SH-SY5Y (cell line): ENCODE data around the gene TENM4.

Experiments used
- GATA2 ChIP-seq: IDR thresholded peaks from 2 replicates; pipeline ENCODE4 v1.6.1; 2011; ENCODE audit warnings: mild to moderate bottlenecking, low read depth, low read length
- GATA3 ChIP-seq: IDR thresholded peaks from 2 replicates; pipeline ENCODE4 v1.6.1; 2011; ENCODE audit warnings: low read depth, mild to moderate bottlenecking, low read length, moderate library complexity

Gene TENM4

GRCh38 chr11:79113054-79113690 is 327.7 kb downstream of the TENM4 start:
- no peak for TF ChIP-seq GATA3
- TF ChIP-seq GATA2, result no peak

DNA sequence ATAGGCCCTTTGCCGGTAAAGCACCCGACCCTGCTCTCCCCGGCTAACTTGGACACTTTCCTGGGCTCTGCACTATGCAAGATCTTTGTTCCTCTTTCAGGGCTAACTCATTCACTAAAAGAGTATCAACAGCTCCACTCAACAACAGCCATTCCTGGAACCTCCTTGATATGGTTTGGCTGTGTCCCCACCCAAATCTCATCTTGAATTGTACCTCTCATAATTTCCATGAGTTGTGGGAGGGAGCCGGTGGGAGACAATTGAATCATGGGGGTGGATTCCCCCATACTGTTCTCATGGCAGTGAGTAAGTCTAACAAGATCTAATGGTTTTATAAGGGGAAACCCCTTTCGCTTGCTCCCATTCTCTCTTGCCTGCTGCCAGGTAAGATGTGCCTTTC is 330.0 kb downstream of the TENM4 start:
- no peak for TF ChIP-seq GATA3
- TF ChIP-seq GATA2, result no peak

DNA sequence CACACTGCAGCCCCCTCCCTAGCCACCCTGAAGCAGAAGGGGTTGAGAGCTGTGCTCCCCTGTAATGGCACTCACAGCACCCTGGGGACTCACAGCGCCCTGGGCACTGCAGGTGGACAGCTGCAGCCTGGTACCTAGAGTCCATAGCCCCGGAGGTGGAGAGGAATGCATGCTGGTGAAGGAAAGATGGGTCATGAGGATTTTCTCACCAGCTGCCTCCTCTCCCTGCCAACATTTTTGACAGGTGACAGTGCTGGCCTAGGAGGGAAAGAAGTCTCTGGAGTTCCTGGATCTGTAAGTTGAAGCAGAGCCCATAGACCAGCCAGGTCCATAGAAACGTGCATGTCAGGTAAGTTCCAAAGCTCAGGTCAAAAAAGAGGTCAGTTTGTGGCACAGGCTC is 330.5 kb downstream of the TENM4 start:
- TF ChIP-seq GATA3, result no peak
- no peak for TF ChIP-seq GATA2

GRCh38 chr11:79108851-79109250 is 332.0 kb downstream of the TENM4 start:
- TF ChIP-seq GATA3, result no peak
- TF ChIP-seq GATA2, result no peak

- no peak for TF ChIP-seq GATA3
Measured at GRCh38 chr11:79102840-79103239, 338.0 kb downstream of the TENM4 start.

GRCh38 chr11:79101656-79102055 is 339.2 kb downstream of the TENM4 start:
- TF ChIP-seq GATA2, result no peak
- TF ChIP-seq GATA3, result no peak

GRCh38 chr11:79100093-79100910 is 340.5 kb downstream of the TENM4 start:
- TF ChIP-seq GATA3, result no peak
- no peak for TF ChIP-seq GATA2

- TF ChIP-seq GATA3, result no peak
- TF ChIP-seq GATA2, result peak; percentile 34; the same call in 1 of the 2 replicates
Measured at GRCh38 chr11:79098146-79098545, 342.7 kb downstream of the TENM4 start.

DNA sequence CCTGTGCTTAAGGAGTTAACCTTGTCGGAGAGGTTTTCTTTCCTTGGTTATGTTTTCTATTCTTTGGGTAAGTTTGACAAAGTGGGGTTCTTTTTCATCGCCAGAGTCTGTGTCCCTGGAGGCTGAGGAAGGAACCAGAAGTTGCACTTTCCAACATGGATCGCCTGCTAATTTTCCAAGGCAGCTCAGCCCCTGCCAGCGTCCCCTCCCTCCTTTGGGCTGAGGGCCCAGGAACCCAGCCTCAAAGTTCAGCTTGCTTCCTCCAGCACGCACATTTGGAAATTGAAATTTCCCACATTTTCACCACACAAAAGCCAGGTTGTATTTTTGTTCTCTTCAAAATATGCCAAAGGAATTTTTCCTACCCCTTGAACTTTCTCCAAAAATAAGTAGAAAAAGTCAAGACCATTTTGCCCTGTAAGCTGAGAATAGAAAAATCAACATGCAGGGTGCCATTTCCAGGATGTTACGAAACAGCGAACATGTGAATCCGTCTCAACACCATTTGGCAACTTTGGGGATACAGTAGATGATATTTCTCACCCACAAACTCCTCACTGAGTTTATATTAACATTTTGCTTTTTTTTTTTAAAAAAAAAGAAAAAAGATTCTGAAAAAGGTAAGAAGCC is 343.5 kb downstream of the TENM4 start:
- TF ChIP-seq GATA2, result no peak
- TF ChIP-seq GATA3, result no peak

DNA sequence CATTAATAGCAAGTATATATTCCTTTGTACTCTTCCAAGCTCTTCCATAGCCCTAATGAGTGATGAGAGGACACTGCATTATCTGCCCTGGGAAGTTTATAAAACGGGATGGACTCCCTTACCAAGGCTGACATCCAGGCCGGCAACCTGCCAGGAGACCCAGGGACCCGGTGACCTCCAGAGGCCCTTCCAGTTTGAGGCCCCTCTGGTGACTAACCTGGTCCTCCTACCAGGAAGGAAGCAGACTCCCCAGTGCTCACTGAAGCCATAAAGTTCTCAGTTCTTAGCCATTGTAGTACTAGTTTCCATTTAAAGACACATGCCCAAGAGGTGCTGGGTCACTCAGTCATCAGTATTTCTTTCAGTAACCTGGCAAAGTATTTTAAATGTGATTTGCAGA is 345.4 kb downstream of the TENM4 start:
- TF ChIP-seq GATA2 (no peak), GATA3 (no peak)

GRCh38 chr11:79094616-79095015 is 346.2 kb downstream of the TENM4 start:
- TF ChIP-seq GATA2 (no peak), GATA3 (no peak)

GRCh38 chr11:79092791-79093353 is 348.0 kb downstream of the TENM4 start:
- TF ChIP-seq GATA3, result no peak
- no peak for TF ChIP-seq GATA2

DNA sequence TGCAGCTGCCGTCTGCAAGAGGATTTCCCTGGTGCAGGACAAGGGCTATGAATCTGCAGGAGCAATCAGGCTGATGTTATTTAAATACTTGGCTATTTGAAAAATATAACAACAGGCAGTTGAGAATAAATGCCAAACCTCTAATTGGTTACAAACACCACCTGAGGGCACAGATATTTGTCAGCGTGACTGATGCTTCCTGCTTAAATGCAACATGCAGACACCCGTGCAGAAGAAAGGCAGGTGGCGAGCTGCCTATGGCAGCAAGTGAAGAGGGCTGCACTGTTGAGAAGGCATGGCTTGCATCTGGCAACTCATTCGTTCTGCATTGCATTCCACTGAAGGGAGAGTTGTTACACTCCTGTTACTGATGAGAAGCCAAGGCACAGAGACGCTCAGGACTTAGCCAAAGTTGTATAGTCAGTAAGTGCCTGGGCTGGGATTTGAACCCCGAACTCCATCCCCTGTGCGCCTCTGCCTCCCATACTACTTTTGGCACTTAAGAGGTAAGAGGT is 350.6 kb downstream of the TENM4 start:
- TF ChIP-seq GATA2 (no peak), GATA3 (no peak)

- no peak for TF ChIP-seq GATA3
- no peak for TF ChIP-seq GATA2
Measured at GRCh38 chr11:79089601-79090000, 351.2 kb downstream of the TENM4 start.
